Endothelial cell (in vitro differentiated cells): Measurements from ENCODE around the gene ACSS1. TPM values are rescaled to one million over a fixed set of nuclear protein-coding genes. Genes with fewer than 3 reads are reported as not detected.

Experiments used
- DNase-seq: peaks from one replicate; pipeline ENCODE4 v3.0.0; 2021; ENCODE audit warnings: low spot score
- H3K27ac Mint-ChIP-seq: one replicate; pipeline ENCODE4 v1.8.0; 2021; ENCODE audit warnings: mixed read lengths, inconsistent platforms; ENCODE audit not compliant: unreplicated experiment
- H3K27me3 Mint-ChIP-seq: one replicate; pipeline ENCODE4 v1.8.0; 2021; ENCODE audit warnings: mild to moderate bottlenecking, moderate library complexity, mixed read lengths, inconsistent platforms; ENCODE audit not compliant: unreplicated experiment
- H3K36me3 Mint-ChIP-seq: one replicate; pipeline ENCODE4 v1.8.0; 2021; ENCODE audit warnings: mild to moderate bottlenecking, low read depth, mixed read lengths, inconsistent platforms; ENCODE audit not compliant: unreplicated experiment
- H3K4me1 Mint-ChIP-seq: one replicate; pipeline ENCODE4 v1.8.0; 2021; ENCODE audit warnings: mild to moderate bottlenecking, mixed read lengths, inconsistent platforms; ENCODE audit not compliant: unreplicated experiment
- H3K4me3 Mint-ChIP-seq: one replicate; pipeline ENCODE4 v1.8.0; 2021; ENCODE audit warnings: mild to moderate bottlenecking, mixed read lengths, inconsistent platforms; ENCODE audit not compliant: unreplicated experiment
- H3K9me3 Mint-ChIP-seq: one replicate; pipeline ENCODE4 v1.8.0; 2021; ENCODE audit warnings: mixed read lengths, inconsistent platforms; ENCODE audit not compliant: unreplicated experiment
- CTCF ChIP-seq: fragments of 200-600 bp; sonication (generic); IDR thresholded peaks from one replicate; pipeline ENCODE4 v1.5.0; 2021; ENCODE audit warnings: antibody characterized with exemption; ENCODE audit not compliant: unreplicated experiment
- total RNA-seq: library from RNA; stranded (reverse); fragmentation: NEBNext Ultra II Directional; extraction: Animal tissue kit (Norgen Biotek cat#: 25700); gene quantifications from one replicate; pipeline ENCODE4 v1.2.1, GENCODE V29; 2021; ENCODE audit not compliant: unreplicated experiment

Gene ACSS1
- total RNA-seq, 1 donor from 2014 or later: 15.5 TPM

DNA sequence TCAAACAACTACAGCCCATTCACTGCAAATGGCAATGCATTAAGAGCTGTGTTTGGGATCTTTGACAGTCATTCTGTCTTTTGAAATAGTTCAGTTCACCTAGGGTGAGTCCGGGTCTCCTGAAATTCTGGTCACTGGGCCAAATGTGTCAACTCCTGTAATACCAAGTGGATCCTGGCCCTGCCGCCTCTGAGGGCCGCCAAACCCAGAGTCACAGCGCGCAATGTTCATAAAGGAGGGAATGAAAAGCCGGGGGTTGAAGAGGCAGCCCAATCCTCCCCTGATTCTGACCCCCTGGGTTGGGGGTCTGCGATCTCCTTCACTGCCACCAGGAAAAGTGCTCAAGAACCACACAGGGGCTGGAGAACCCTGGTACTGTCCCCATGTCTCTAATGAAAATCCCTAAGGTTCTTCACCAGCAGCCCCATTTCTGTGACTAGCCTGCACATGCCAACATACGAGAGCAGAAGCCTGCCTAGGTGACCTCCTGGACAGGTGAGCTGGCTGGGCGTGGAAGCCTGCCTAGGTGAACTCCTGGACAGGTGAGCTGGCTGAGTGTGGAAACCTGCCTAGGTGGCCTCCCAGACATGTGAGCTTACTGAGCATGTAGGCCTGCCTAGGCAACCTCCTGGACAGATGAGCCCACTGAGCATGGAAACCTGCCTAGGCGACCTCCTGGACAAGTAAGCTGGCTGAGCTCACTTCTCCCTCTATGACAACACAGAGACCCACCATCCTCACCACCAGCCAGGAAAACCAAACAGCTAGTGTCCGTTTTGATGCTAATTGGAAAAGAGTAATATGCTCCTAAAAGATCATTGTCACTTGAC, 49.3 kb downstream of the ACSS1 start:
- H3K4me1 Mint-ChIP-seq: peaks cover 2% of the 10 kb centered on the region
- H3K27me3 Mint-ChIP-seq: peaks cover 2% of the 10 kb centered on the region
- no peaks in the 10 kb centered on the region for H3K9me3 Mint-ChIP-seq
- H3K4me3 Mint-ChIP-seq: no peak overlapping the region
- TF ChIP-seq CTCF: no peak
- H3K36me3 Mint-ChIP-seq: peaks cover 7% of the 10 kb centered on the region
- no peak for DNase-seq
- H3K27ac Mint-ChIP-seq: no peak overlapping the region

DNA sequence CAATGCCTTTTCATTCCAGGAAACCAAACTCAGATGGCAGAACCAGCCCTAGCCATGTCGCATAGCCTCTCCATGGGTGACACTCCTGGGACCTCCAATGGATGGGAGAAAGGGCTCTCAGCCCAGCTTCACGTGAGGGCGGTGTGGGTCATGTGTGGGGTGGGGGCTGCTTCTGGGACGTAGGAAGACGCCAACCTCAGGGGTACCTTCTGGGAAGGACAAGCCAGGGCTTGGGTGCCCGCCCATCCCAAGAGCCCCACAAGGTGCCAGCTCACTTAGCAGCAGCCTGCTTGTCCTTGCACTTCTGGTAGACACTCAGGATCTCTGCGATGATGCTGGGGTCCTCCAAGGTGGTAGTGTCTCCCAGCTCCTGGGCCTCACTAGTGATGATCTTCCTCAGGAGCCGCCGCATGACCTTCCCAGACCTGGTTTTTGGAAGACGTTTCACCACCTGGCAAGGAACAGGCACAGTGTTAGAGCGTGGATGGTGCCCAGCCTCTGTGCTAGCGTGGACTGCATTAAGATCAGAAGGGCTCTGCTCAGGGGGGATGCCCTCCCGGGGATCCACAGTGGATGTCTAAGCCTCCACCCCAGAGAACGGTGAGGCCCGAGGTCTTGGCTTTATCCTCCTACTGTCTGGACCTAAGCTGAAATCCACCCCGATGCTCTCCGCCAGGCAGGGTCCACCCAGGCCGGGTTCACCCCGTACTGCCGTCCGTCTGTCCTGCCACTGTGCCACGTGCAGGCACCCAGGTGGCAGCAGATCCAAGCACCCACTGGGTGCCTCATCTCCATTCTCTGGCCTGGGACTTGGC, 50.2 kb downstream of the ACSS1 start:
- H3K4me1 Mint-ChIP-seq: peaks cover 2% of the 10 kb centered on the region
- no peak for TF ChIP-seq CTCF
- peaks cover 7% of the 10 kb centered on the region for H3K36me3 Mint-ChIP-seq
- DNase-seq: no peak
- H3K9me3 Mint-ChIP-seq: no peaks in the 10 kb centered on the region
- H3K27ac Mint-ChIP-seq: no peak overlapping the region
- peaks cover 2% of the 10 kb centered on the region for H3K27me3 Mint-ChIP-seq
- H3K4me3 Mint-ChIP-seq: no peak overlapping the region

- peaks cover 2% of the 10 kb centered on the region for H3K27me3 Mint-ChIP-seq
- peaks cover 7% of the 10 kb centered on the region for H3K36me3 Mint-ChIP-seq
- H3K9me3 Mint-ChIP-seq: no peaks in the 10 kb centered on the region
- no peak for TF ChIP-seq CTCF
- H3K27ac Mint-ChIP-seq: no peak overlapping the region
- no peak overlapping the region for H3K4me3 Mint-ChIP-seq
- H3K4me1 Mint-ChIP-seq: peaks cover 2% of the 10 kb centered on the region
- DNase-seq: no peak
These were observed 51.3 kb downstream of the ACSS1 start for GRCh38 chr20:25006431-25007167.

DNA sequence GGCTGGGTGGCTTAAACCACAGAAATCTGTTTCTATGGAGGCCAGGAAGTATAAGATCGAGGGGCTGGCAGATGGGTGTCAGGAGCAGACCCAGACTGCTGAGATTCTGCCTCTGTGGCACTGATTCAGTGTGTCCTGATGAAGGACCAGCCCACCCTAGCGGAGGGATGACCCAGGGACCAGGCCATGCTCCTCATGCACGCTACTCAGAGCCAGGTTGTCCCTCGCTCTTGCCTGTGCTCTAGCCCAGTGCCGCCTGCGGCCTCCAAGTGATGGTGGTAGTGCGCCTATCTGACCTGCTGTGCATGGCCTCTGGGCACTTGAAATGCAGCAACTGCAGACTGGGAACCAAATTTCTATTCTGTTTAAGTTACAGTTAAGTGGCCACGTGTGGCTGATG, 52.3 kb downstream of the ACSS1 start:
- H3K27ac Mint-ChIP-seq: no peak overlapping the region
- H3K27me3 Mint-ChIP-seq: peaks cover 2% of the 10 kb centered on the region
- DNase-seq: no peak
- no peaks in the 10 kb centered on the region for H3K9me3 Mint-ChIP-seq
- H3K4me1 Mint-ChIP-seq: peaks cover 2% of the 10 kb centered on the region
- no peak overlapping the region for H3K4me3 Mint-ChIP-seq
- no peak for TF ChIP-seq CTCF
- peaks cover 7% of the 10 kb centered on the region for H3K36me3 Mint-ChIP-seq
